DOHH2 (cell line): Measurements from ENCODE around the gene HIGD1B.

Experiments
- H3F3A ChIP-seq: fragments of 200-600 bp; sonication (generic), shearing (Covaris generic); 2 replicates; pipeline ENCODE4 v1.6.0; 2016; ENCODE audit warnings: antibody characterized with exemption, mild to moderate bottlenecking; ENCODE audit not compliant: control insufficient read depth, insufficient read depth
- H3K27ac ChIP-seq: fragments of 200-600 bp; sonication (generic); 2 replicates; pipeline ENCODE4 v1.5.1; 2014; ENCODE audit warnings: low read depth, mild to moderate bottlenecking, low read length, moderate library complexity
- H3K27me3 ChIP-seq: fragments of 200-600 bp; sonication (generic); 2 replicates; pipeline ENCODE4 v1.6.1; 2014; ENCODE audit warnings: mild to moderate bottlenecking, low read length, mixed read lengths; ENCODE audit not compliant: control insufficient read depth
- H3K36me3 ChIP-seq: fragments of 200-600 bp; sonication (generic); 2 replicates; pipeline ENCODE4 v1.6.1; 2014; ENCODE audit warnings: mild to moderate bottlenecking, low read length, moderate library complexity, mixed read lengths; ENCODE audit not compliant: control insufficient read depth
- H3K4me1 ChIP-seq: fragments of 200-600 bp; sonication (generic); 2 replicates; pipeline ENCODE4 v1.6.1; 2014; ENCODE audit warnings: mild to moderate bottlenecking, low read length, mixed read lengths; ENCODE audit not compliant: control insufficient read depth
- H3K4me2 ChIP-seq: fragments of 200-600 bp; sonication (generic); 2 replicates; pipeline ENCODE4 v1.6.0; 2014; ENCODE audit warnings: mild to moderate bottlenecking, low read length, moderate library complexity
- H3K4me3 ChIP-seq: fragments of 200-600 bp; sonication (generic); 2 replicates; pipeline ENCODE4 v1.5.1; 2014; ENCODE audit warnings: mild to moderate bottlenecking, low read length, mixed read lengths
- H3K79me2 ChIP-seq: fragments of 200-600 bp; sonication (generic); 2 replicates; pipeline ENCODE4 v1.6.1; 2014; ENCODE audit warnings: mild to moderate bottlenecking, low read length, mixed read lengths; ENCODE audit not compliant: control insufficient read depth
- H3K9me2 ChIP-seq: fragments of 200-600 bp; sonication (generic); replicated peaks from 2 replicates; pipeline ENCODE4 v1.6.1; 2014; ENCODE audit warnings: mild to moderate bottlenecking, low read length, mixed read lengths; ENCODE audit not compliant: control insufficient read depth
- H3K9me3 ChIP-seq: fragments of 200-600 bp; sonication (generic); 2 replicates; pipeline ENCODE4 v1.6.1; 2014; ENCODE audit warnings: antibody characterized with exemption, low read length, mixed read lengths; ENCODE audit not compliant: control insufficient read depth, insufficient read depth
- H4K20me1 ChIP-seq: fragments of 200-600 bp; sonication (generic); 2 replicates; pipeline ENCODE4 v1.6.0; 2014; ENCODE audit warnings: low read depth, mild to moderate bottlenecking, antibody characterized with exemption, low read length, moderate library complexity; ENCODE audit not compliant: control insufficient read depth, insufficient read depth
- CTCF ChIP-seq: fragments of 200-600 bp; sonication (generic); IDR thresholded peaks from one replicate; pipeline ENCODE4 v1.5.1; 2014; ENCODE audit warnings: antibody characterized with exemption, mild to moderate bottlenecking, low read depth, low read length; ENCODE audit not compliant: poor library complexity, severe bottlenecking
- EZH2phosphoT487 ChIP-seq: fragments of 200-600 bp; sonication (generic); IDR thresholded peaks from 2 replicates; pipeline ENCODE4 v1.6.1; 2017; ENCODE audit warnings: borderline replicate concordance, mild to moderate bottlenecking, antibody characterized with exemption, low read length, moderate library complexity, mixed read lengths

Gene HIGD1B

GRCh38 chr17:44829523-44830358 lies 17.9 kb upstream of the HIGD1B start, which contains the start of gene GJC1:
Gene GJC1 (minus strand): TSS chr17:44830287. CDS start chr17:44805817, 24,470 bp downstream.
- Histone ChIP-seq H3K4me3 (peak within 1 kb of the TSS; percentile 85), H3K9me2 (no peaks in the 10 kb centered on the region), H3K36me3 (peaks cover 11% of the 10 kb centered on the region), H3K4me1 (peaks cover 39% of the 10 kb centered on the region), H3K4me2 (peak within 1 kb of the TSS; percentile 69), H3F3A (peaks cover 12% of the 10 kb centered on the region), H3K27ac (peak within 1 kb of the TSS; percentile 67), H3K27me3 (peaks cover 9% of the 10 kb centered on the region), H4K20me1 (no peaks in the 10 kb centered on the region), H3K9me3 (no peaks in the 10 kb centered on the region), H3K79me2 (peaks cover 52% of the 10 kb centered on the region)
- TF ChIP-seq CTCF (no peak), EZH2phosphoT487 (no peak)

- Histone ChIP-seq H3K9me2 (no peaks in the 10 kb centered on the region), H3K9me3 (no peaks in the 10 kb centered on the region), H3K79me2 (peaks cover 43% of the 10 kb centered on the region), H3K27me3 (peaks cover 9% of the 10 kb centered on the region), H3K4me2 (peak overlapping the region; percentile 69), H3K4me3 (peak overlapping the region; percentile 85), H3K27ac (no peak overlapping the region), H3K4me1 (peaks cover 36% of the 10 kb centered on the region), H3F3A (peaks cover 12% of the 10 kb centered on the region), H4K20me1 (no peaks in the 10 kb centered on the region), H3K36me3 (peaks cover 11% of the 10 kb centered on the region)
- TF ChIP-seq EZH2phosphoT487 = no peak
- no peak for TF ChIP-seq CTCF
These were observed 17.1 kb upstream of the HIGD1B start for GRCh38 chr17:44830359-44831288.

- Histone ChIP-seq H3K27ac (no peak overlapping the region), H3K4me2 (no peak overlapping the region), H3K9me3 (no peaks in the 10 kb centered on the region), H3K4me1 (peaks cover 28% of the 10 kb centered on the region), H3K4me3 (no peak overlapping the region), H3F3A (peaks cover 12% of the 10 kb centered on the region), H3K9me2 (no peaks in the 10 kb centered on the region), H3K36me3 (peaks cover 4% of the 10 kb centered on the region), H3K27me3 (peaks cover 9% of the 10 kb centered on the region), H3K79me2 (peaks cover 36% of the 10 kb centered on the region), H4K20me1 (no peaks in the 10 kb centered on the region)
- TF ChIP-seq EZH2phosphoT487 = no peak
- TF ChIP-seq CTCF = no peak
These were observed 16.3 kb upstream of the HIGD1B start for GRCh38 chr17:44831371-44831770.
